IMR-90 (cell line): ENCODE results near the gene MYH10.

Source experiments
- BHLHE40 ChIP-seq: fragments of 150-350 bp; IDR thresholded peaks from 2 replicates; pipeline ENCODE4 v1.6.1; 2016; ENCODE audit warnings: mild to moderate bottlenecking, low read depth, low read length
- CEBPB ChIP-seq: IDR thresholded peaks from 2 replicates; pipeline ENCODE4 v1.6.1; 2012; ENCODE audit warnings: low read depth, low read length, improper control_type of control experiment
- FOS ChIP-seq: fragments of 150-350 bp; IDR thresholded peaks from 2 replicates; pipeline ENCODE4 v1.6.1; 2016; ENCODE audit warnings: low read depth, low read length
- POLR2A ChIP-seq: IDR thresholded peaks from 2 replicates; pipeline ENCODE4 v1.6.1; 2012; ENCODE audit warnings: mild to moderate bottlenecking, low read depth, low read length
- RAD21 ChIP-seq: IDR thresholded peaks from 2 replicates; pipeline ENCODE4 v1.6.1; 2012; ENCODE audit warnings: low read length, improper control_type of control experiment
- RCOR1 ChIP-seq: IDR thresholded peaks from 2 replicates; pipeline ENCODE4 v1.6.1; 2012; ENCODE audit warnings: mild to moderate bottlenecking, low read length, improper control_type of control experiment; ENCODE audit not compliant: insufficient replicate concordance
- SMC3 ChIP-seq: fragments of 150-350 bp; IDR thresholded peaks from 2 replicates; pipeline ENCODE4 v1.6.1; 2016; ENCODE audit warnings: low read depth, mild to moderate bottlenecking, antibody characterized with exemption, low read length, moderate library complexity
- TF ChIP-seq, protein P1 (sequence below): conservative IDR thresholded peaks from 2 replicates; pipeline ENCODE4 v1.5.1; 2012; ENCODE audit warnings: mild to moderate bottlenecking, low read depth, low read length, improper control_type of control experiment
- TF ChIP-seq, protein P2 (sequence below): fragments of 150-350 bp; IDR thresholded peaks from 2 replicates; pipeline ENCODE4 v1.6.1; 2016; ENCODE audit warnings: low read depth, mild to moderate bottlenecking, low read length, moderate library complexity, borderline replicate concordance
- TF ChIP-seq, protein P3 (sequence below): fragments of 150-350 bp; IDR thresholded peaks from 2 replicates; pipeline ENCODE4 v1.6.1; 2017; ENCODE audit warnings: mild to moderate bottlenecking, antibody characterized with exemption, low read length, low read depth

DNA sequence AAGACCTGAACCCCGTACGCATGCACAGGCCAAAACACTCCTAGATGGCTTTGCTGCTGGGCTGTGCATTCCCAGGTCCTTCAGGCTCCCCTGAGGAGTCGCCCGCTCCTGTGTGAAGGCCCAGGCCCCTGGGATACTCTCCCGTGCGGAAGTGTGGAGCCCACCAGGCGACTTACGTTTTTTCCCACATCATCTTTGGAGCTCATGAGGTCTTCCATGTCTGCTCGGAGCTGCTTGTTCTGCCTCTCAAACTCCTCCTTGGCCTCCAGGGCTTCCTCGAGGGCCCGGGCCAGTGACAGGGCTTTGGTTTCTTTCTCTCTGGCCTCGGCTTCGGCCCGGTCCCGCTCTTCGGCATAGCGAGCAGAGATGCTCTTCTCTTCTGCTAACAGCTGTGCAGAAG lies 138.4 kb downstream of the MYH10 start:
- TF ChIP-seq, protein P1, sequence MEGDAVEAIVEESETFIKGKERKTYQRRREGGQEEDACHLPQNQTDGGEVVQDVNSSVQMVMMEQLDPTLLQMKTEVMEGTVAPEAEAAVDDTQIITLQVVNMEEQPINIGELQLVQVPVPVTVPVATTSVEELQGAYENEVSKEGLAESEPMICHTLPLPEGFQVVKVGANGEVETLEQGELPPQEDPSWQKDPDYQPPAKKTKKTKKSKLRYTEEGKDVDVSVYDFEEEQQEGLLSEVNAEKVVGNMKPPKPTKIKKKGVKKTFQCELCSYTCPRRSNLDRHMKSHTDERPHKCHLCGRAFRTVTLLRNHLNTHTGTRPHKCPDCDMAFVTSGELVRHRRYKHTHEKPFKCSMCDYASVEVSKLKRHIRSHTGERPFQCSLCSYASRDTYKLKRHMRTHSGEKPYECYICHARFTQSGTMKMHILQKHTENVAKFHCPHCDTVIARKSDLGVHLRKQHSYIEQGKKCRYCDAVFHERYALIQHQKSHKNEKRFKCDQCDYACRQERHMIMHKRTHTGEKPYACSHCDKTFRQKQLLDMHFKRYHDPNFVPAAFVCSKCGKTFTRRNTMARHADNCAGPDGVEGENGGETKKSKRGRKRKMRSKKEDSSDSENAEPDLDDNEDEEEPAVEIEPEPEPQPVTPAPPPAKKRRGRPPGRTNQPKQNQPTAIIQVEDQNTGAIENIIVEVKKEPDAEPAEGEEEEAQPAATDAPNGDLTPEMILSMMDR: no peak
- TF ChIP-seq RAD21 (no peak), FOS (no peak), CEBPB (no peak), POLR2A (no peak), SMC3 (no peak), BHLHE40 (no peak), RCOR1 (no peak)
- TF ChIP-seq, protein P2, sequence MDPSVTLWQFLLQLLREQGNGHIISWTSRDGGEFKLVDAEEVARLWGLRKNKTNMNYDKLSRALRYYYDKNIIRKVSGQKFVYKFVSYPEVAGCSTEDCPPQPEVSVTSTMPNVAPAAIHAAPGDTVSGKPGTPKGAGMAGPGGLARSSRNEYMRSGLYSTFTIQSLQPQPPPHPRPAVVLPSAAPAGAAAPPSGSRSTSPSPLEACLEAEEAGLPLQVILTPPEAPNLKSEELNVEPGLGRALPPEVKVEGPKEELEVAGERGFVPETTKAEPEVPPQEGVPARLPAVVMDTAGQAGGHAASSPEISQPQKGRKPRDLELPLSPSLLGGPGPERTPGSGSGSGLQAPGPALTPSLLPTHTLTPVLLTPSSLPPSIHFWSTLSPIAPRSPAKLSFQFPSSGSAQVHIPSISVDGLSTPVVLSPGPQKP: no peak
- TF ChIP-seq, protein P3, sequence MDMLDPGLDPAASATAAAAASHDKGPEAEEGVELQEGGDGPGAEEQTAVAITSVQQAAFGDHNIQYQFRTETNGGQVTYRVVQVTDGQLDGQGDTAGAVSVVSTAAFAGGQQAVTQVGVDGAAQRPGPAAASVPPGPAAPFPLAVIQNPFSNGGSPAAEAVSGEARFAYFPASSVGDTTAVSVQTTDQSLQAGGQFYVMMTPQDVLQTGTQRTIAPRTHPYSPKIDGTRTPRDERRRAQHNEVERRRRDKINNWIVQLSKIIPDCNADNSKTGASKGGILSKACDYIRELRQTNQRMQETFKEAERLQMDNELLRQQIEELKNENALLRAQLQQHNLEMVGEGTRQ: no peak
